Keratinocyte (primary cell): Measurements from ENCODE around the gene IL1A. TPM values are rescaled to one million over a fixed set of nuclear protein-coding genes. Genes with fewer than 3 reads are reported as not detected.

ENCODE experiments used
- DNase-seq: peaks from one replicate; pipeline ENCODE4 v3.0.0-alpha.2; 2011; ENCODE audit warnings: low read depth, missing footprints, low spot score
- FAIRE-seq: peaks from 2 replicates; lab custom pipeline; 2011; peaks lifted over from hg19 to GRCh38; lab: Jason Lieb, UNC
- H2AFZ ChIP-seq: 2 replicates; pipeline ENCODE4 v1.6.0; 2012; ENCODE audit warnings: low read length, control low read depth, inconsistent platforms; ENCODE audit not compliant: control insufficient read depth
- H3K27ac ChIP-seq: 2 replicates; pipeline ENCODE4 v1.5.1; 2011; ENCODE audit warnings: low read length; ENCODE audit not compliant: control insufficient read depth, insufficient read depth
- H3K27me3 ChIP-seq: 3 replicates; pipeline ENCODE4 v1.6.0; 2011; ENCODE audit warnings: low read length; ENCODE audit not compliant: control insufficient read depth, insufficient read depth; ENCODE audit errors: extremely low read depth
- H3K36me3 ChIP-seq, 2 experiments: 2 replicates in 1 of 2; 3 replicates in 1 of 2; pipeline ENCODE4 v1.5.1; 2011; ENCODE audit warnings: low read length in 2 of 2, mild to moderate bottlenecking in 1 of 2; ENCODE audit not compliant: control insufficient read depth in 2 of 2, insufficient read depth in 2 of 2; ENCODE audit errors: extremely low read depth in 1 of 2
- H3K4me1 ChIP-seq: 3 replicates; pipeline ENCODE4 v1.5.1; 2011; ENCODE audit warnings: low read length; ENCODE audit not compliant: control insufficient read depth, insufficient read depth; ENCODE audit errors: extremely low read depth
- H3K4me2 ChIP-seq: 3 replicates; pipeline ENCODE4 v1.6.0; 2011; ENCODE audit warnings: low read depth, low read length; ENCODE audit not compliant: control insufficient read depth, insufficient read depth; ENCODE audit errors: extremely low read depth
- H3K4me3 ChIP-seq, 3 experiments: fragments of 200-600 bp in 1 of 3; sonication (generic) in 1 of 3; 2 replicates in 2 of 3; 3 replicates in 1 of 3; pipeline ENCODE4 v1.5.1; 2011 to 2016; ENCODE audit warnings: low read length in 3 of 3, mild to moderate bottlenecking in 3 of 3, control low read depth in 2 of 3, inconsistent platforms in 1 of 3, low read depth in 1 of 3, mixed read lengths in 1 of 3, mixed run types in 1 of 3, moderate library complexity in 1 of 3; ENCODE audit not compliant: control insufficient read depth in 2 of 3, insufficient read depth in 2 of 3; ENCODE audit errors: extremely low read depth in 1 of 3
- H3K79me2 ChIP-seq: 2 replicates; pipeline ENCODE4 v1.6.0; 2012; ENCODE audit warnings: low read length; ENCODE audit not compliant: control insufficient read depth, insufficient read depth
- H3K9ac ChIP-seq: 3 replicates; pipeline ENCODE4 v1.6.0; 2011; ENCODE audit warnings: low read length; ENCODE audit not compliant: control insufficient read depth, insufficient read depth; ENCODE audit errors: extremely low read depth
- H3K9me1 ChIP-seq: 3 replicates; pipeline ENCODE4 v1.6.0; 2011; ENCODE audit warnings: low read length; ENCODE audit not compliant: control insufficient read depth, insufficient read depth; ENCODE audit errors: extremely low read depth
- H3K9me3 ChIP-seq: 2 replicates; pipeline ENCODE4 v1.5.1; 2012; ENCODE audit warnings: low read depth, low read length; ENCODE audit not compliant: control insufficient read depth
- H4K20me1 ChIP-seq: 3 replicates; pipeline ENCODE4 v1.6.0; 2011; ENCODE audit warnings: low read length; ENCODE audit not compliant: control insufficient read depth, insufficient read depth; ENCODE audit errors: extremely low read depth
- EZH2 ChIP-seq: IDR thresholded peaks from one replicate; pipeline ENCODE4 v1.6.1; 2012; ENCODE audit warnings: inconsistent platforms, mild to moderate bottlenecking, low read length, moderate library complexity
- dilution Hi-C: fragments of 300-500 bp; cut with MboI; formaldehyde crosslinking; loops from one replicate; pipeline ENCODE4 v1.7.0; 2020; ENCODE audit warnings: low sequenced_read_pairs; ENCODE audit not compliant: extremely low pct_ligation_motif_present
- polyA plus RNA-seq, 5 experiments: library from polyadenylated mRNA; depleted of rRNA in 3 of 5; stranded (reverse) in 3 of 5; stranded (forward) in 1 of 5; unstranded in 1 of 5; fragments of >200 nt; gene quantifications; 1 replicate in 1 of 5; 2 replicates in 3 of 5; 3 replicates in 1 of 5; pipeline versions ENCODE4 v1.2.1 to v1.2.3, GENCODE V29; 2011 to 2012; ENCODE audit warnings: missing spikeins in 2 of 5, low read depth in 1 of 5, low replicate concordance in 1 of 5
- TF ChIP-seq, protein P1 (sequence below), 3 experiments: IDR thresholded peaks in 1 of 3; conservative IDR thresholded peaks in 1 of 3; optimal IDR thresholded peaks in 1 of 3; 2 replicates in 2 of 3; 3 replicates in 1 of 3; pipeline versions ENCODE3 to v1.5.1; 2011; ENCODE audit warnings: low read length in 3 of 3, mild to moderate bottlenecking in 3 of 3, moderate library complexity in 2 of 3, control low read depth in 1 of 3, inconsistent platforms in 1 of 3; ENCODE audit not compliant: insufficient read depth in 2 of 3; ENCODE audit errors: extremely low read depth in 1 of 3

The IL1A gene
- polyA plus RNA-seq, 1 donor (not counting 4 experiments of a cell fraction or from before 2014, with no cell fraction given), result 269 TPM

DNA sequence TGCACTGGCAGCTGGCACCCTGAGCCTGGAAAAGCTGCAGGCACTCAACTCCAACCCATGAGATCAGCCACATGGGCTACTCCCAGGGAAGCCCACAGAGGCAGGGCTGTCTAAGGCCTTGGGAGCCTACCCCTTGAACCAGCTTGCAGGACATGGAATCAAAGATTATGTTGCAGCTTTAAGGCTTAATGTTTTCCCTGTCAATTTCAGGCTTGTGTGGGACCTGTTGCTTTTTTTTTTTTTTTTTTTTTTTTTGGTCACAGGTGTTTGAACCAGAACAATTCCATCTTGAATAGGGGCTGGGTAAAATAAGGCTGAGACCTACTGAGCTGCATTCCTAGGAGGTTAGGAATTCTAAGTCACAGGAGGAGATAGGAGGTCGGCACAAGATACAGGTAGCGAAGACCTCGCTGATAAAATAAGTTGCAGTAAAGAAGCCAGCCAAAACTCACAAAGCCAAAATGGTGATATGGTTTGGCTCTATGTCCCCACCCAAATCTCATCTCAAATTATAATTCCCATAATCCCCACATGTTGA is 7.5 kb upstream of the IL1A start:
- Histone ChIP-seq H2AFZ (no peak overlapping the region), H3K4me1 (peaks cover 51% of the 10 kb centered on the region), H3K9me3 (no peaks in the 10 kb centered on the region), H3K9me1 (no peaks in the 10 kb centered on the region), H3K27ac (no peak overlapping the region), H3K36me3 (no peaks in the 10 kb centered on the region), H3K79me2 (peaks cover 2% of the 10 kb centered on the region), H3K27me3 (no peaks in the 10 kb centered on the region), H3K4me3 (no peak overlapping the region), H4K20me1 (no peaks in the 10 kb centered on the region), H3K4me2 (no peak overlapping the region), H3K9ac (no peak overlapping the region)
- dilution Hi-C loops, result no loop called here
- TF ChIP-seq EZH2, result no peak
- TF ChIP-seq, protein P1, sequence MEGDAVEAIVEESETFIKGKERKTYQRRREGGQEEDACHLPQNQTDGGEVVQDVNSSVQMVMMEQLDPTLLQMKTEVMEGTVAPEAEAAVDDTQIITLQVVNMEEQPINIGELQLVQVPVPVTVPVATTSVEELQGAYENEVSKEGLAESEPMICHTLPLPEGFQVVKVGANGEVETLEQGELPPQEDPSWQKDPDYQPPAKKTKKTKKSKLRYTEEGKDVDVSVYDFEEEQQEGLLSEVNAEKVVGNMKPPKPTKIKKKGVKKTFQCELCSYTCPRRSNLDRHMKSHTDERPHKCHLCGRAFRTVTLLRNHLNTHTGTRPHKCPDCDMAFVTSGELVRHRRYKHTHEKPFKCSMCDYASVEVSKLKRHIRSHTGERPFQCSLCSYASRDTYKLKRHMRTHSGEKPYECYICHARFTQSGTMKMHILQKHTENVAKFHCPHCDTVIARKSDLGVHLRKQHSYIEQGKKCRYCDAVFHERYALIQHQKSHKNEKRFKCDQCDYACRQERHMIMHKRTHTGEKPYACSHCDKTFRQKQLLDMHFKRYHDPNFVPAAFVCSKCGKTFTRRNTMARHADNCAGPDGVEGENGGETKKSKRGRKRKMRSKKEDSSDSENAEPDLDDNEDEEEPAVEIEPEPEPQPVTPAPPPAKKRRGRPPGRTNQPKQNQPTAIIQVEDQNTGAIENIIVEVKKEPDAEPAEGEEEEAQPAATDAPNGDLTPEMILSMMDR (optimal IDR thresholded peaks at IDR 0.05 in 1 of 3, IDR thresholded peaks at IDR 0.05 in 1 of 3, conservative IDR thresholded peaks at IDR 0.05 in 1 of 3; ENCODE audit: extremely low read depth in 1 of 3, insufficient read depth in 2 of 3, low read length in 3 of 3), result no peak
- no peak for FAIRE-seq
- no peak for DNase-seq

GRCh38 chr2:112791019-112791418 is 6.7 kb upstream of the IL1A start:
- Histone ChIP-seq H3K4me2 (no peak overlapping the region), H2AFZ (no peak overlapping the region), H3K9ac (no peak overlapping the region), H3K9me1 (no peaks in the 10 kb centered on the region), H3K4me1 (peaks cover 54% of the 10 kb centered on the region), H3K27ac (no peak overlapping the region), H3K9me3 (no peaks in the 10 kb centered on the region), H3K4me3 (no peak overlapping the region), H3K79me2 (peaks cover 2% of the 10 kb centered on the region), H3K27me3 (no peaks in the 10 kb centered on the region), H3K36me3 (no peaks in the 10 kb centered on the region), H4K20me1 (no peaks in the 10 kb centered on the region)
- TF ChIP-seq, protein P1 (optimal IDR thresholded peaks at IDR 0.05 in 1 of 3, IDR thresholded peaks at IDR 0.05 in 1 of 3, conservative IDR thresholded peaks at IDR 0.05 in 1 of 3; ENCODE audit: extremely low read depth in 1 of 3, insufficient read depth in 2 of 3, low read length in 3 of 3), result no peak
- no peak for TF ChIP-seq EZH2
- dilution Hi-C loops, result no loop called here
- DNase-seq (no peak), FAIRE-seq (no peak)
